Fibroblast of lung (primary cell): ENCODE results near the gene C5orf15.

Experiments
- CTCF ChIP-seq, 2 donors: IDR thresholded peaks in 1 of 2; conservative IDR thresholded peaks in 1 of 2; 1 replicate in 1 of 2; 2 replicates in 1 of 2; pipeline ENCODE4 v1.5.1; 2011 to 2012; ENCODE audit warnings: low read length in 2 of 2, control low read depth in 1 of 2, inconsistent platforms in 1 of 2, low read depth in 1 of 2, mild to moderate bottlenecking in 1 of 2
- EZH2 ChIP-seq: IDR thresholded peaks from 2 replicates; pipeline ENCODE4 v1.5.1; 2012; ENCODE audit warnings: low read length, control low read depth, mild to moderate bottlenecking; ENCODE audit errors: missing control alignments

GRCh38 chr5:133998042-133998441, 29.6 kb upstream of the C5orf15 start:
- TF ChIP-seq CTCF (conservative IDR thresholded peaks at IDR 0.05 in 1 of 2, IDR thresholded peaks at IDR 0.05 in 1 of 2; ENCODE audit: low read depth in 1 of 2, low read length in 2 of 2) (no peak), EZH2 (no peak)
